GM12892 (cell line): ENCODE data around the gene TTC17.
A peak's percentile ranks its signal among the peaks of the same experiment; 100 is the strongest.

Experiments
- DNase-seq: peaks from one replicate; pipeline ENCODE4 v3.0.0; 2011; ENCODE audit not compliant: insufficient read length
- FAIRE-seq: peaks from 2 replicates; lab custom pipeline; 2011; peaks lifted over from hg19 to GRCh38; lab: Jason Lieb, UNC
- POLR2A ChIP-seq: IDR thresholded peaks from 2 replicates; pipeline ENCODE4 v1.6.1; 2011; ENCODE audit warnings: low read depth, low read length, control low read depth
- POLR2AphosphoS5 ChIP-seq: IDR thresholded peaks from 2 replicates; pipeline ENCODE4 v1.6.1; 2011; ENCODE audit warnings: low read depth, low read length, control low read depth
- TAF1 ChIP-seq: IDR thresholded peaks from 2 replicates; pipeline ENCODE4 v1.6.1; 2011; ENCODE audit warnings: low read depth, mild to moderate bottlenecking, control low read depth, low read length, borderline replicate concordance

Gene TTC17

GRCh38 chr11:43492701-43493100, 134.0 kb downstream of the TTC17 start:
- no peak for TF ChIP-seq POLR2AphosphoS5
- no peak for TF ChIP-seq POLR2A
- TF ChIP-seq TAF1, result no peak
- FAIRE-seq (peak; percentile 50), DNase-seq (no peak)

GRCh38 chr11:43493431-43493830, 134.7 kb downstream of the TTC17 start:
- no peak for TF ChIP-seq POLR2AphosphoS5
- no peak for TF ChIP-seq TAF1
- TF ChIP-seq POLR2A, result no peak
- DNase-seq (no peak), FAIRE-seq (no peak)

GRCh38 chr11:43497144-43497543, 138.4 kb downstream of the TTC17 start:
- FAIRE-seq (no peak), DNase-seq (no peak)
- TF ChIP-seq TAF1 (no peak), POLR2A (no peak), POLR2AphosphoS5 (no peak)

GRCh38 chr11:43498561-43498960, 139.8 kb downstream of the TTC17 start:
- TF ChIP-seq POLR2A (no peak), POLR2AphosphoS5 (no peak), TAF1 (no peak)
- no peak for DNase-seq
- no peak for FAIRE-seq

GRCh38 chr11:43503417-43503816, 144.7 kb downstream of the TTC17 start:
- no peak for TF ChIP-seq POLR2A
- TF ChIP-seq POLR2AphosphoS5, result no peak
- no peak for TF ChIP-seq TAF1
- DNase-seq, result no peak
- FAIRE-seq, result no peak

- DNase-seq (no peak), FAIRE-seq (no peak)
- no peak for TF ChIP-seq POLR2AphosphoS5
- no peak for TF ChIP-seq POLR2A
- TF ChIP-seq TAF1, result no peak
These were observed 145.7 kb downstream of the TTC17 start for GRCh38 chr11:43504316-43504950.

- no peak for DNase-seq
- no peak for FAIRE-seq
- no peak for TF ChIP-seq POLR2A
- TF ChIP-seq POLR2AphosphoS5, result no peak
- no peak for TF ChIP-seq TAF1
These were observed 146.5 kb downstream of the TTC17 start for GRCh38 chr11:43505171-43505570.

GRCh38 chr11:43507171-43507570, 148.5 kb downstream of the TTC17 start:
- FAIRE-seq, result no peak
- no peak for TF ChIP-seq TAF1
- TF ChIP-seq POLR2AphosphoS5, result no peak
- no peak for TF ChIP-seq POLR2A
- DNase-seq, result no peak

- DNase-seq (no peak), FAIRE-seq (no peak)
- no peak for TF ChIP-seq TAF1
- no peak for TF ChIP-seq POLR2AphosphoS5
These were observed 149.8 kb downstream of the TTC17 start for GRCh38 chr11:43508511-43508918.

- no peak for TF ChIP-seq POLR2AphosphoS5
- DNase-seq, result no peak
- FAIRE-seq, result no peak
These were observed 153.2 kb downstream of the TTC17 start for GRCh38 chr11:43511959-43512358.

GRCh38 chr11:43515090-43515489, 156.4 kb downstream of the TTC17 start:
- TF ChIP-seq POLR2A (no peak), TAF1 (no peak), POLR2AphosphoS5 (no peak)
- no peak for FAIRE-seq
- DNase-seq, result no peak

- no peak for DNase-seq
- FAIRE-seq, result no peak
- TF ChIP-seq TAF1 (no peak), POLR2AphosphoS5 (no peak), POLR2A (no peak)
These were observed 157.7 kb downstream of the TTC17 start for GRCh38 chr11:43516316-43516850.
